Hepatic stellate cell (primary cell): ENCODE measurements around the gene ARL14EP.

Experiments used
- DNase-seq: peaks from one replicate; pipeline ENCODE4 v3.0.0; 2011; ENCODE audit warnings: low spot score

The ARL14EP gene

GRCh38 chr11:30381879-30382278 lies 59.0 kb downstream of the ARL14EP start:
- DNase-seq = no peak
